GM21367 (cell line): ENCODE data around the gene CFAP161.
"Not testable (repeated sequence)": the region's sequence is repeated elsewhere in the genome, so short reads cannot be mapped to it uniquely, and the experiment has no call there.

Experiments used
- ATAC-seq: cut with Tn5 transposase; IDR thresholded peaks from one replicate; pipeline ENCODE4 v1.9.1; 2021; ENCODE audit not compliant: unreplicated experiment

Gene CFAP161

DNA sequence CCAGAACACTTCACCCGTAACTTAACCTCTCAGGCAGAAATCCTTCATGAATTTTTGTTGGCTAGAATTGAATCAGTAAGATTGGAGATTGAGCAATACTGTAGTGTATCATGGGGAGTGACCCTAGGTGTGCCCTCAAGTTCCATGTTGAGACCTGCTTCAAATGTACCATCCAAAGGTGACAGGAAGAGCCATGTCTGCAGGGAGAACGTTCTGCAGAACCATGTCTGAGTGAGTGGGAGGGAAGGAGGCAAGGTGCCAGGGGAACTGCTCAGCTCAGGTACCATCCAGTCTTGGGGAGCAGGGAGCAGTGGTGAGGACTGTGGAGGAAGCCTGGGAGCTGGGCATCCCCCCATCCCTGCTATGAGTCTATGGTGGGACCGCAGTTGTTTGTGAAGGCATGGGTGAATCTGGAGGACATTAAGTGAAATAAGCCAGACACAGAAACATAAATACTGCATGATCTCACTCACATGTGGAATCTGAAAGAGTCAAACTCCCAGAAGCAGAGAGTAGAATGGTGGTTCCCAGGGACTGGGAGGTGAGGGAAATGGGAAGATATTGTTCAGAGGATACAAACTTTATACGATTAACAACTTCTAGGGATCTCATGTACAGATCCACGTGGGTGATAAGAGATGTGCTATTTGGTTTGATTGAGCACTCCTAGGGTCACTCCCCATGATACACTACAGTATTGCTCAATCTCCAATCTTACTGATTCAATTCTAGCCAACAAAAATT, 23.3 kb downstream of the CFAP161 start:
- no peak for ATAC-seq

- ATAC-seq, result no peak
Measured at GRCh38 chr15:81157939-81158223, 23.8 kb downstream of the CFAP161 start.

- not testable (repeated sequence) for ATAC-seq
Measured at GRCh38 chr15:81158561-81158960, 24.5 kb downstream of the CFAP161 start.

GRCh38 chr15:81160312-81161159, 26.5 kb downstream of the CFAP161 start:
- ATAC-seq, result no peak

DNA sequence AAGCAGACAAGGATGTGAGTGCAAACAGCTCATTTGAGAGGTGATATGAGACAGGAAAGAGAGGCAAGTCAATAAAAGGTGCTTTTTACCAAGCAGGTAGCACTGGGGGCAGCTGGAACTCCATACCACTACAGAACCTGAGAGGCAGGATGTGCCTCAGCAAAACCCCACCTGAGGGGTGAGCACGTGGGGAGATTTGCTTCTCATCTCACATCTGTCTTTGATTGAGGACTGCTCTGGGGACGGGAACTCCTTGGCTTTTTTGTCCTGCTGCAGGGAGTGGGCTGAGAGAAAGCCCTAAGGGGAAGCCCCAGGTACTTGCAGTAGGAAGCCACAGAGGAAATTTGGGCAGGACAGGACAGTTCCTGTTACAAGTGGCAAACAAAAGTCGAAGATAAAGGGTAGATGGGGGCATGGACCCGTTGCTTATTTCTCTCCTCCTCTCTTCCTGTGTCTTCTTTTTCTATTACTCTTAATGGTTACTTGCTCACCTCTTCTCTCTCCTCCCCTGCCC, 27.1 kb downstream of the CFAP161 start:
- ATAC-seq, result no peak

GRCh38 chr15:81161851-81162250, 27.8 kb downstream of the CFAP161 start:
- no peak for ATAC-seq

DNA sequence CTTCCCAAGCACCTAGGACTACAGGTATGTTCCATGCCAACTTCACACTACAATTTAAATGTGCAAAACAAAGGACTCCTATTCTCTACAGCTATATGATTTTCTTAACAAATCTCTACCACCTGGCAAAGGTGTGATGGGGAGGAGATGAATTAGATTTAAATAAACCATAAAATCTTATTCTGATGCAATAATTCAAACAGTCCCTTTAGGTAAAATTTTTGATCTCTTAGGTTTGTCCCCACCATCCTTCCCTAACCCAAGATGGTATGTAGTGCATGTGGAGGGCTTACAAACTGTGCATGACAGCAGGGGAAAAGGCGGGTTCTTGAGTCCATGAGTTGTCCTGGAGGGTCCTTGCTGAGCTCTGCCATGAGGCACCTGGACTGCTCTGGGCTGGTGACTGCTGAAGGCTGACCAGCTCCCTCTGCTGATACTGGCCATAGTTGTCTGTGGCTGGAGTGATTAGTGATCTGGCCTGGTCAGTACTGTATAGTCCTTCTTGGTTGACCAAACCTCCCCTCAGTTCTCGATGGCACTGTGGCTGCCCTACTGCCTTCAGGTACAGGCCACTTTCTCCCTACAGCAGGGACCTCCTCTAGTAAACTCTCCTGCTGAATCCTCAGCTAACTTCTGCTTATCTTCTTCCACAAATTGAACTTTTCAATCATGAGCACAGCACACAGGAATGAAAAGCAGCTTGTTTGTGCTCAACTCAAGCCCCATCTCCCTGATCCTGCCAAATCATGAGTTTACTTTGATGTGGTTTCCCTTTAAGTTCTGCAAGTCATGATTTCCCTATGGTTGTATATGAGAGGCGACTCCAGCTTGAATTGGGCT, 30.1 kb downstream of the CFAP161 start:
- no peak for ATAC-seq

DNA sequence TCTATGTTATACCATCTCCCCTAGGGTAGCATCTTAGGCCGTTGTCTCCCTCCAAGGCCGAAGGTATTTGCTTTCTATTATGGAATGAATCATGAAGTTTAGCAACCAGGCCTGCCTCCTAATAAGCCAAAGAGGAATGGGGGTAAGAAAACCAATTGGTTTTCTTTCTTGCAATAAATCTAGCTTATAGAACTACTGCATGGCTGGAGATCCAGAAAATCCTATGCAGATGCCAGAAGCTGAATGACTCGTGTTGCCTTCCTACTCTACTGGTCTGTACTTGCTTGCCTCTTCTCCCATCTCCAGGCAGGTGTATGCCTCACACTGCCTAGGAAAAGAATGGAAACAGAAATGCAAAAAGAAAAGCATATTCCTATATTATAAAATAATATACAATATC, 31.5 kb downstream of the CFAP161 start:
- no peak for ATAC-seq

DNA sequence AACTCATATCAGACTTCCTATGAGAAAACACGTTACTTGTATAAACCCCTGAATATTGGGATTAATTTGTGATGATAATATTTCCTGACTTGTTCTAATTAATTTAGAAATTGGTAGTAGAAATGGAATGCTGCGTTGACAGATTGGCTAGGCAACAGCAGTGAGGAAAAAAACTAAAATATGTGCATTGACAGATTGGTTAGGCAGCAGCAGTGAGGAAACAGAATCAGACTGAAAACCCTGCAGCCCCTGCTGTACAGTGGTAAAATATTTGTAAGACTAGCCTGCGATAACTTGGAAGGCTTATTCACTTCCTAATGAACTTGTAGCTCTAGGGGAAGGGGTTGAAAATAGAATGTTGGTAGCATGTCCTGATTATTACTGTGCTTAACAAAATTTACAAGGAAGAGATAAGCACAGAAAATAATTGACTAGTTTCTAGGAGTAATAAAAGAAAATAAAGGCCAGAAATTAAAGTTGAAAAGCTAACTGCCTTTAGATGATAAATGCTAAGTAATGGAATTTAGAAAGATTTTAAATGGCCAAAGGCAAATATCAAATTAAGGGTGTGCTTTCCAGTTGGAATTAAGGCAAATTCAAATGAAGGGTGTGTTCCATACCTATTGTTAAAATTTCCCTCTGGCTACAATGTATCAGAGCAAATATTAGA, 32.7 kb downstream of the CFAP161 start:
- ATAC-seq, result no peak

DNA sequence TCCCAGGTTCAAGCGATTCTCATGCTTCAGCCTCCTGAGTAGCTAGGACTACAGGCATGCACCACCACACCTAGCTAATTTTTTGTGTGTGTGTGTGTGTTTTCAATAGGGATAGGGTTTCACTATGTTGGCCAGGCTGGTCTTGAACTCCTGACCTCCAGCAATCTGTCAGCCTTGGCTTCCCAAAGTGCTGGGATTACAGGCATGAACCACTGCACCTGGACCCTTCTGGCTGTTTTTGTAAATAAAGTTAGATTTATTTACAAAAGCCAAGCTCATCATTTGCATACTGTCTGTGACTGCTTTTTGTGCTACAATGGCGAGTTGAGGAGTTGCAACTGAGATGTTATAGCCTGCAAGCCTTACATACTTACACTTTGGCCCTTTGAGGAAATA, 34.1 kb downstream of the CFAP161 start:
- no peak for ATAC-seq

GRCh38 chr15:81168644-81169043, 34.6 kb downstream of the CFAP161 start:
- ATAC-seq, result no peak

DNA sequence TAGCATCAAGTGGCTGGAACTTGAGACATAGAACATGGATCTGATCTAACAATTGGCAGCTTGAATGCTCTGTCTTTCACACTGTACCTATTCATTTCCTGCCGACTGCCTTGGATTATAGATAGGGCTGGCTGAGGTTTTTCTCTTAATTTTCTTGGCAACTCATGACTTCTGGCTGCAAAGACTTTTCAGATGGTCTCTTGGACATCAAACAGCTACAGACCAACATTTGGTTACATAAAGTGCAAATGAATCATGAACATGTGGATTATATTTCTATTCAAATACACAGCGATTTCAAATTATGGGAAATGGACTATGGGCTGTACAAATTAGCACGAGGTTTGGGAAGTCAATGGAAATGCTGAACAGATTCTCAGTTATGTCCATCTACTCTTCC, 36.4 kb downstream of the CFAP161 start:
- no peak for ATAC-seq

GRCh38 chr15:81171286-81171685, 37.2 kb downstream of the CFAP161 start:
- ATAC-seq, result no peak

GRCh38 chr15:81174125-81174791, 40.2 kb downstream of the CFAP161 start:
- no peak for ATAC-seq

DNA sequence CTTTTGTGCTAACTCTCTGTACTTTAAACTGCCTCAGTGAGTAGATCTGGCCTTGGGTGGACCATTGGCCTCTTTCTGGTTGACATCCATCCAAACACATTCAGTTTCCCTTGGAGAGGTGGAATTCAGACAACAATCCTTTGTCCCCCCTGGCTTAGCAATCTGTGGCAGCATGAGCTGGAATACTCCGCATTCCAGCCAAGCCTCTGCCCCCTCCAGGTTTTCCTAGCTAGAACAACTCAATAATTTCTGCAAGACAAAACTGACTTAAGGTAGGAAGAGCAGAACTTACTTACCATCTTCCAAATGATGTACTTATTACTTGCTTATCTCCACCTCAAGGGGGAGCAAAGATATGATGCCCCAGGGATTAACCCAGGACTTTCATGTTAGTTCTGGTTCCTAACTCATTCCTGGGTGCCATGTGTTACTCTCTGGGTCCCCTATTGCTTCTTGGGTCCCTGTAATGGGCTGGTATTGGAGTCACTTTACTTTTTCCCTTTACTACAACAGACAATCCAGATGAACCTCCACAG, 40.8 kb downstream of the CFAP161 start:
- no peak for ATAC-seq

DNA sequence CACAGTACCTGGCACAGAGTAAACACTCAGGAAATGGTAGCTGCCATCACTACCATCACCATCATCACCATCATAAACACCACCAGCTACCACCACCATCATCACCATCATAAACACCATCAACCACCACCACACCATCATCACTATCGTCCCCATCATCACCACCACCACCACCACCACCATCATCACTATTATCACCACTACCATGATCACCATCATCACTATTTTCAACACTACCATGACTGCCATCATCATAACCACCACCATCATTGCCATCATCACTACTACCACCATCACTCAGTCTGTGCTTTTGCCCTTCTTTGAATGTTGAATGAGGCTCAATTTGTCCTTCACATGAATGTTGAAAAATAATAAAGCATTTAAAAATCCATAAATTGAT, 41.4 kb downstream of the CFAP161 start:
- no peak for ATAC-seq

DNA sequence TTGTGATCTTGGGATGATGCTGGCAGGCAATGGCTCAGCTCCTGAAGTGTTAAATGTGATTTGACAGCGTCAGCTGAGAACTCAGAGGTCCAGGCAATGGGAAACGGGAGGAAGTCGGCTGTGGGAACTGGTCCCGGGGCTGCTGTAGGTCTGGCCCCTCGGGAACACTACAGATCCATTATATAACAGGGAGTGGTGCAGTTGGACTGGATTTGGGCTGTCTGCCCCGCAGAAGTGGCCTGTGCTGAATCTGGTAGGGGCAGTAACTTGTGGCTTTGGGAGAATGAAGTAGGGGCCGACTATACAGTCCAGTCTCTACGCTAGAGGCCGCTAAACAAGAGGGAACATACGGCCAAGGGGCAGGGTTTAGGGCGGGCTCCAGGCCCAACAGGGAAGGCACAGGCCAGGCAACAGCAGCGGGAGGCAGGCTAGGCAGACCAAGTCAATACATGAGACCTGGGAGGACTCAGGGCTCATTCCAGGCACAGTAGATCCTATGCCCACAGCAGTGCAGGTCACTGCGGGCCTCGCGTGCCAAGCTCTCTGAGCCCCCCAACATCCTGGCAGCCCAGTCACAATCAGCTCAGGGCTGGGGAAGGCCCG, 42.3 kb downstream of the CFAP161 start:
- ATAC-seq, result no peak

DNA sequence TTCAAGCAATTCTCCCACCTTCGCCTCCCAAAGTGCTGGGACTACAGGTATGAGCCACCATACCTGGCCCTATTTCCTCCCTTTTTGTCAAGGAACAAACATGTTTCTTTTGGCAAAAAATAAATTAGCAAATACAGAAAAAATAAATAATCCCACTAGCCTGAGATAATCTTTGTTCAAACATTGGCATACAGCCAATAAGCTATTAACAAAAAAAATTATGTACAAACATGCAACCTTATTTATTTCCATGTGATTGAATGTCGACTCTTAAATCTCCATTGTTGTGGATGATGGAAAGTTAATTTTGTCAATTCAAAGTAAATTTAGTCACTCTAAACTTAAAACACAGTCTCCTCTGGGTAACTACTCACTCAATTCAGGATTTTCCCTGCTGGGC, 44.3 kb downstream of the CFAP161 start:
- no peak for ATAC-seq

DNA sequence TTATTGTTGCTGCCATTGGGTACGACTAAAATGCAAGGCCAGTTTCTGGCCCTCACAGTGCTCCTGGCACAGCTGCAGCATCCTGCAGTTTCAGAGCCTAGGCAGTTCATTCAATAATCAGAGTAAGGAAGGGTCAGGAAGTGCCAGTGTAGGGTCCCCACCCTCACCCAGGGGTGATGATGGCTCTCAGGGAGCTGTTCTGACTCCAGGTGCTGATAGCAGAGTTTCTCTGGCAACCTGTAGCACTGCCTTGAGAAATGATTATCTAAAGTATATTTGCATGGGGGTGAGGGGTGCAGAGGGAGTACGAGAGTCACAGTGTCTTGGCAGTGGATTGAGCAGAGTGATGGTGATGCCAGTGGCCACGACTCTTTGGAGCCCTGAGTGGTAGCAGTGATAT, 47.1 kb downstream of the CFAP161 start:
- no peak for ATAC-seq
